Measurements from ENCODE around the gene STYXL1.
"Not testable (repeated sequence)": the region's sequence is repeated elsewhere in the genome, so short reads cannot be mapped to it uniquely, and the experiment has no call there.

The STYXL1 gene

DNA sequence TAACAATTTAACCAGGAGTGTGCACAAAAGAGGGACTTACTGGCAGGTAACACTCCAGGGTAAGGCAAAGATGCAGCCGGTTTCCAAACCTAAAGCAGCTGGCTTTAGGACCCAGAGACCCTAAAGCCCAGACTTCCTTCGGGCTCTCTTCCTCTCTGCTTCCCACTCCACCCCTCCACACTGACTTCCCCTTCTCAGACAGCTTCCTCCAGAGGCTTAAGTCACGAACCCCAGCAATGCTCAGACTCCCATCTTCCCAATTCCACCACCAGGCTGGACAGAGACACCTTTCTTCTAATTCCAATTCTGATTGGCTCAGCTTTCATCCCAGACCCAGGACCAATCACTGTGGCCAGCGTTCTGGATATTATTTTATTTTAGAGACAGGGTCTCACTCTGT lies 24.8 kb downstream of the STYXL1 start:
- no peak for DNase-seq

DNA sequence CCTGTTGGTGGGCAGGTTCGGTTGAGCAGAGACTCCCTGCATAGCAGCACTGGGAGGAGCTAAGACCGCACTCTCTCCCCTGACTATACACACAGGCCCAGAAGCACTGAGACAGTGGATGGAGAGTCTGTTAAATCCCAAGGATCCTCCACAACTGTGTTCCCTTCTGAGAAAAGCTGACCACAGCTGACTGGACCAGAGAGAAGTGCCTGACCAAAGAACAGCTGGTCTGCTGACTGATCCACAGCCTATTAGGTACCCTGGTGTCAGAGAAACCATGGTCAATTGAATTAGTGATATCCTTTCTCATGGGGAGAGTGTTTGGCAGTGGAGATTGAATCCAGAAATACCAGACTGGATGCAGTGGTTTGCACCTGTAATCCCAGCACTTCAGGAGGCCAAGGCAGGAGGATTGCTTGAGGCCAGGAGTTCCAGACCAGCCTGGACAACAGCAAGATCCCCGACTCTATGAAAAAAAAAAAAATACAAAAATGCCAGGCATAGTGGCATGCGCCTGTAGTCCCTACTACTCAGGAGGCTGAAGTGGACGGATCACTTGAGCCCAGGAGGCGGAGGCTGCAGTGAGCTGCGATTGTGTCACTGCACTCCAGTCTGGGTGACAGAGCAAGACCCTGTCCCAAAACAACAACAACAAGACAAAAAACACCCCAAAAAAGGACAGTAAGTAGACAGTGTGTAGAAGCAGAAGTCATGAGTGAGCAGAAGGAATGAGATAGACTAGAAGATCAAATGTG lies 25.6 kb downstream of the STYXL1 start:
- DNase-seq, result no peak

DNA sequence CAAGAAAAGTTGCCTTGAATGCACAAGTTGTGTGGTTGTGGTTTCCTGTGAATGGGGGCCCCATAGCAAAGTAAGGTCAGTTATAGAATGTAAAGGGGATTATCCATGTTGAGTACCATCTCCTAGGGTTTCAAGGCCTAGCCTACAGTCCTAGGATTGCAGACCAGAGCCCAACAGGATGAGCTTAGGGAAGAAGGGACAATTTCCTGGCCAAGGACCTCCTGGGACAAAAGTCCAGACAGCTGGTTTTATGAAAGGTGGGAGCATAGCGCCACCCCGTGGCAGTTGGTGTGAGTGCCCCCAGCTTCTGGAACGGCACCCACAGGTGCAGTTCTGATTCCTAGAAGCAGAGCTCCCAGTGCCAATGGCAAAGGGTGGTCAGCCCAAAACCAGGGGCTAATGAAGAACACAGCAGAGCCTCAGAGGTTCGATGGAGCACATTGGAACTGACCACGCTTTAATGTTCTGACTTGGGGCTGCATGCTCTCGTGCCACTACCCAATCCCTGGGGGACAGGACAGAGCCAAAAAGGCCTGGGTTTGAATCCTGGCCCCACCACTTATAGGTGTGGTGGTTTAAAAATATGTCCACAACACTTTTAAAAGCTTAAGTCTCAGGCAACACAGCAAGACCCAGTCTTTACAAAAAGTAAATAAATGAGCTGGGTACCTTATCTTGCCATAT lies 27.6 kb downstream of the STYXL1 start:
- peak; percentile 91 for DNase-seq

DNA sequence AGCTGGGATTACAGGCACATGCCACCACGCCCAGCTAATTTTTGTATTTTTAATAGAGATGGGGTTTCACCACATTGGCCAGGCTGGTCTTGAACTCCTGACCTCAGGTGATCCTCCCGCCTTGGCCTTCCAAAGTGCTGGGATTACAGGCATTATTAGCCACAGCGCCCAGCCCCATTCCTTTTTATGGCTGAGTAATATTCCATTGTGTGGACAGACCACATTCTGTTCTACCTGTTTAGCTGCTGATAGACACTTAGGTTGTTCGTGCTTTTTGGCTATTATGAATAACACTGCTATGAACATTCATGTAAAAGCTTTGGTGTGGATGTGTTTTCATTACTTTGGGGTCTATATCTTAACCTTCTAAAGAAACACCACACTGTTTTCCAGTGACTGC lies 29.3 kb downstream of the STYXL1 start:
- not testable (repeated sequence) for DNase-seq

DNA sequence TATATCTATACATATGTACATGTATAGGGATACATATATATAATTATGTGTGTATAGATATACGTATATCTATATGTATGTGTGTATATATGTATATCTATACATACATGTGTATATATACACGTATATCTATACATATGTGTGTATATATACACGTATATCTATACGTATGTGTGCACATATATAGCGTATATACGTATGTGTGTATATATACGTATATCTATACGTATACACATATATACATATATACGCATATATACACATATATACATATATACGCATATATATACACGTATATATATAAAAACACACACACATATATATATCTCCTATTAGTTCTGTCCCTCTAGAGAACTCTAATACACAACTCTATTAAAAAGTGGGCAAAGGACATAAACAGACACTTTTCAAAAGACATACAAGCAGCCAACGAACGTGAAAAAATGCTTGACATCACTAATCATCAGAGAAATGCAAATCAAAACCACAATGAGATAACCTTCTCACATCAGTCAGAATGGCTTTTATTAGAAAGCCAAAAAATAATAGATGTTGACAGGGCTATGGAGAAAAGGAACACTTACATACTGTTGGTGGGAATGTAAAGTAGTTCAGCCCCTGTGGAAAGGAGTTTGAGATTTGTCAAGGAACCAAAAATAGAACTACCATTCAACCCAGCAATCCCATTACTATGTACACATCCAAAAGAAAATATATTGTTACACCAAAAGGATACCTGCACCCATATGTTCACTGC lies 31.4 kb downstream of the STYXL1 start:
- DNase-seq, result no peak

DNA sequence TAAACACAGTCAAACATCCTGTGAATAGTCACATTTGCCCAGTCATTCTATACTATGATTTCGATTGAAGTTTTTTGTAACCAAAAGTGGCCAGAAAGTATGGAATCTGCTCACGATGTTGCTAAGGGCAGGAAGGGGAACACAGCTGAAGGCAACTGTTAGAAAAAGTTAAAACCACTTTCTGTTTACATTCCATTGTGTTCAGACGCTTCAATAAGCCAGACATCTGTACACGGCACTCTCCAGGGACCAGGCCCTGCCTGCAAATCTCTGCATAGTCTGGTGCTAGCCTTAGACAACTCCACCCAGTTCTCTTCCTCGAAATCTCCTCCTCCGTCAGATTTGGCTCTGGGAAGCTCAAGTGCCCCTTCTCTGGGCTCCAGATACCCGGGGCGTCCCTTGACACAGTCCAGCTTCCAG lies 36.3 kb downstream of the STYXL1 start:
- DNase-seq, result no peak

DNA sequence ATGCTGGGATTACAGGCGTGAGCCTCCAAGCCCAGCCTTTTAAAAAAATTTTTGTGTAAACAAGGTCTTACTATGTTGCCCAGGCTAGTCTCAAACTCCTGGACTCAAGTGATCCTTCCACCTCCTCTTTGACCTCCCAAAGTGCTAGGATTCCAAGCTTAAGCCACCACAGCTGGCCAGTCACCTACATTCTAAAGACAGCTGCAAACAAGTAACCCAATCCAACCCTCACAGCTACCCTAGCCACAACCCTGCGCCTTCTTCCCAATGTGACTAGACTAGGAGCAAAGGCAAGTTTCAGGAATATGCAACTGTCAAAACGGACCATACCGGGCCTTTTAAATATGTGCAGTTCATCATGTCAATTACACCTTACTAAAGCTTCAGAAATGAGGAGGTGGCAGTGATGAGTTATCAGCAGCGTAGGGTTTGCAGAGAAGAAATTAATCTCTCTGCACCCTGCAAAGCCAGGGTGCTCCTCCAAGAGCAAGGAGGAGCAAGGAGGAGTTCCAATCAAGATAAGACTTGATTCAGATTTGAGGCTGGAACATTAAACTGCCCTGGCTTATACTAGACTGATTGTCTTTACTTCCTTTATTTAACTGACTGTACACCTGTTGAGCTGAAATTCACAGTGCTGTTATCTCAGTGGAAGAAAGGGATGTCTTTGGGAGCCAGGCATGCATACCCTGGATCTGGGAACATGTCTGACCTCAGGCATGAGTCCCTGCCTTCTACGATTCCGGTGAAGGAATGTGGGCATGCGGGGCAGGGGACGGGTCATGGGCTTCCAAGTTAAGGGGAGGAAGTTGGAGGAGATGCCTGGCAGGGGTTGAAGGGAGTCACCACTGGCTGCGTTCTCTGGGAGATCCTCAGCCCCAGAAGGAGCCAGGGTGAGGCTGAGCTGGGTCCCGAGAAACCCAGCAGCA lies 37.9 kb downstream of the STYXL1 start:
- no peak for DNase-seq

DNA sequence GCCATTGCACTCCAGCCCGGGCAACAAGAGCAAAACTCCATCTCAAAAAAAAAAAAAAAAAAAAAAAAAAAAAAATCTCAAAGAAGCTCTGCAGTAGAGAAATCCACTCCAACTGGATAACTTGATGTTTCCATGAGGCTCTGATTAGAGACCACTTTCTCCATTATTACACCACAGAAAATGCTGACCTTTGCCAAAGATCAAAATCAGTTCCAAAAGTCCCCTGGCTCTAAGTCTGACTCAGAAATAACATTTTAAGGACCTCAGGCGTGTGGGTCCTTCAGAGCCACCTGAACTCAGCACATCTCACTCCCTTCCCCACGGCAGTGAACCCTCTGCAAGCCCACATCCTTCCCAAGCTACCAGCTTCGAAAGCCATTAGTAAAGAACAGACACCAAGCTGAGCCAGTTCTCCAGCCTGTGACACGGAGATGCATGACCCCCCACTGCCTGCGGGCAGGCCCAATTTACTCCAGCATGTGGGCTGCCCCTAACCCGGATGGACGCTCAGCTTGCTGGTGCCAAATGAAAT lies 39.6 kb downstream of the STYXL1 start:
- DNase-seq, result no peak

DNA sequence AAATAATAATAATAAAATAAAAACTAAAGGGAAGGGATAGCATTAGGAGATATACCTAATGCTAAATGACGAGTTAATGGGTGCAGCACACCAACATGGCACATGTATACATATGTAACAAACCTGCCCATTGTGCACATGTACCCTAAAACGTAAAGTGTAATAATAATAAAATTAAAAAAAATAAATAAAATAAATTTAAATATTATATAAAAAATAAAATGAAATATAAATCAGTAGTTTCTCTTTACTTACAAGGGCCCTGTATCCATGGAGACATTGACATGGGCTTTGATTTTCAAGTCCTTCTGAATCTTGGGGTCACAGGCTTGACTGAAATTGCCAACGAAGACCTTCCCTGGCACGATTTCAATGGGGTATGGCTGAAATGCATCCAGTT lies 42.8 kb downstream of the STYXL1 start:
- DNase-seq, result not testable (repeated sequence)

DNA sequence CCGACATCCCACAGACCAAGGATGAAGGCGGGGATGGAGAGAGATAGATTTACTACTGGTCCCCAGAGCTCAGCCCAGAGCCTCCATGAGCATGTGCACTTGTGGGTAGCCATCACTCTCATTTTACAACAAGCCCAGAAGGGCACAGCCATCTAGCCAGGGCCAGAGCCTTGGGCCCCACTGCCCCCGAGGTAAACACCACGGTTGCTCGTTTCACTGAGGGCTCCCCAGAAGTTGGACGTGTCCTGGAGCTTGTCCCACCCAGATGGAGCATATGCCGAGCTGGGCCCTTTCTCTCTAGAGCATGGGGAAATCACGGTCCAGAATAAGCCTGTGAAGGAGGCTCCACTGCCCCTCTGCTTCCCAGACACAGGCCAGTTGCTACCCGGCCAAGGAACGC lies 44.4 kb downstream of the STYXL1 start:
- DNase-seq, result no peak

DNA sequence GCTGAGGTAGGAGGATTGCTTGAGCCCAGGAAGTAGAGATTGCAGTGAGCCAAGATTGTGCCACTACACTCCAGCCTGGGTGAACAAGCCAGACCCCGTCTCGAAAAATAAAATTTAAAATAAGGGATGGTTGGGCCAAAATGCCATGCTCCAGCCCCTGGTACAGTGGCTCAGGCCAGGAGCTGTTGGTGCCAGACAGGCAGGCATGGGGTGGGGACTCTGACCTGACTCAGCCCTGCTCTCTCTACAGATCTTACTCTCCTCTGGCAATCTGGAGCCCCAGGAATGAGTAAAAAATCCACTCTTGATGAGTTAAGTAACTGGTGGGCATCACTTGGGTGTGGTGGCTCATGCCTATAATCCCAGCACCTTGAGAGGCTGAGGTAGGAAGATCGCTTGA lies 45.0 kb downstream of the STYXL1 start:
- DNase-seq, result no peak

DNA sequence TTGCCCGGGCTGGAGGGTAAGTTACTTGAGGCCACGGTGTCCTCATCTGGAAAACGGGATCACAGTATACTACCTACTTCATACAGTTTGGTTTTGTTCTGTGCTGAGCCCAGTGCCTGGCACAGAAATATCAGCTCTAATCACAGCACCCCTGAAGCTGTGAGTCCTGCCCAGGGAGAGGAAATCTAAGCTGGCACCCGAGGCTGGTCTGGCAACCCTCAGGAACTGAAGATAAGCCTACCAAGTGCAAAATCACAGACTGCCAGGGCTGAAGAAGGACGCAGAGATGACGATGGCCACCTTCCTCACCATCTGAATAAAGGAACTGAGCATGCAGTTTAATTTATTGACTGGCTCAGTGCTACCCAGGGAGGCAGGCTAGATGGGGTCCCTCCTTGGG lies 45.7 kb downstream of the STYXL1 start:
- no peak for DNase-seq

DNA sequence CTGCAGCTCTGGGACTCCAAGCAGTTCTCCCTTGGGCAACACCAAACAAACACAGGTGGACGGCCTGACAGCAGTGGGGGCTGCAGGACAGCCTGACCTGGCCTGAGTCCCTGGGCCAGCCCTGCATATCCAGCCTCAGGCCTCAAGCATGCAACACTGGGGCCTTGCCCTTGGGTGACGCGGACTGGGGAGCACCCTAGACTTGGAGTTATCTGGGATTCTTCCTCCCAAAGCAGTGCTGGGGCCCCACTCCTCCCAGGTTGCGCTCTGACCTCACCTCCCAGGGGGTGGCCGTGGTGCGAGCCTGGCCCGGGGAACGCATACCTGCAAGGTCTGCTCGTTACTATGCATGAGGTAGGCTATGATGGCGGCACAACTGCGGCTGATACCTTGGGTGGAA lies 47.2 kb downstream of the STYXL1 start:
- no peak for DNase-seq

DNA sequence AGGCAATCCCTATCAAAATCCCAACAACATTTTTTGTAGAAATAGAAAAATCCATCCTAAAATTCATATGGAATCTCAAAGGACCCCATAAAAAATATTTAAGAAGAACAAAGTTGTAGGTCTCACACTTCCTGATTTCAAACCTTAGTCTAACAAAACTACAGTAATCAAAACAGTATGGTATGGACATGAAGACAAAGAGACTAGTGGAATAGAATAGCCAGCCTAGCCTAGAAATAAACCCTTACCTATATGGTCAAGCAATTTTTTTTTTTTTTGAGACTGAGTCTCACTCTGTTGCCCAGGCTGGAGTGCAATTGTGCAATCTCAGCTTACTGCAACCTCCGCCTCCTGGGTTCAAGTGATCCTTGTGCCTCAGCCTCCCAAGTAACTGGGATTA lies 49.8 kb downstream of the STYXL1 start:
- no peak for DNase-seq

DNA sequence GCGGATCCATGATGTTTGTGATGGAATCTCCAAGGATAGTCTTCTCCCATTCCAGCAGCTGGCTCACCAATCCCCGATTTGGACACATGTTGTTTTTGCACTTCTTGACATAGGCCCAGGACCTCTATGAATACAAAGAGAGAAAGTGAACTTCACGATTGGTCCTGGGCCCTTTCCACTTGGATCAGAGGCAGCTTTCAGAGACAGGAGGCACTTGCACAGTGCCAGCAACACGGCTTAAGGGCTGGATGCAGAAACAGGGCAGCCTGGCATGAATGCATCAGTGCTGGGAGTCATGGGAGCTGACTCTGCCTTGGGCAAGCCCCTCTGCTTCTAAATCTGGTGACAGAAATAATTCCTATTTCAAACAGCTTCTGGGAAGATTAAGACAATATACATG lies 51.3 kb downstream of the STYXL1 start:
- DNase-seq, result no peak

DNA sequence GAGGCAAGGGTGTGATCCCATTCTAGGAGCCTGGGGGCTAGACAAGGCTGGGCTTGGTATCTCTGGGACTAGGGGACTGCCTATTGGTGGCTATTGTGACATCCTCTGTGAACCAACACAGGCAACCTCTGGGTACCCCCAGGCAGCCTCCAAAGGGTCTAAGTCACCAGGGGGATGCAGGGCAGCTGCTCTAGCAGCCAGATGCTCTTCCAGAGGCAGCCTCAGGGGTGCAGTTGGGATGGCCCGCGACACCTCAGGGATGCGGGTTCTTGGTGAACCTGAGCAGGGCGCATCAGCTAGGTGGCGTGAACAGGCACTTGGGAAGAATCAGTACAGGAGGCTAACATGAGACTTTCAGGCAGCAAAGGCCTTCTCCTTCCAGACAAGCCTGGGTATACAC lies 51.8 kb downstream of the STYXL1 start:
- DNase-seq, result no peak

DNA sequence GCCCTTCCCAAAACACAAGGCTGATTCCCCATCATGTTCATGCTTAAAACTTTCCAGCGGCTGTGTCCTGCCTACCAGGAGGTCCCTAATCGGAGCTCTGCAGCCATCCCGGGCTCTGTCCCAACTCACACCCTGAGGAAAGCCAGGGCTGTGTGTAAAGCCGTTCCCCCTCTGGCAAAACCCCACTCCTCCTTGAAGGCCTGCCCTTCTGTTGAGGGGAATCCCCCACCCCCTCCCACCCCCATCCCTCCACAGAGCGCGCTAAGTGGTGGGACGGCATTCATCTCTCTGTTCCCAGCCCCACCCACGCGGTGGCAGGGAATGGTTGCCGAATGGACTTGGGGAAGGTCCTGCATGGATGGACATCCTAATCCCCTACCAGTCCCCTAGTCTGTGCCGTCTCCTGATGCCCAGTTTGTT lies 52.7 kb downstream of the STYXL1 start:
- no peak for DNase-seq

DNA sequence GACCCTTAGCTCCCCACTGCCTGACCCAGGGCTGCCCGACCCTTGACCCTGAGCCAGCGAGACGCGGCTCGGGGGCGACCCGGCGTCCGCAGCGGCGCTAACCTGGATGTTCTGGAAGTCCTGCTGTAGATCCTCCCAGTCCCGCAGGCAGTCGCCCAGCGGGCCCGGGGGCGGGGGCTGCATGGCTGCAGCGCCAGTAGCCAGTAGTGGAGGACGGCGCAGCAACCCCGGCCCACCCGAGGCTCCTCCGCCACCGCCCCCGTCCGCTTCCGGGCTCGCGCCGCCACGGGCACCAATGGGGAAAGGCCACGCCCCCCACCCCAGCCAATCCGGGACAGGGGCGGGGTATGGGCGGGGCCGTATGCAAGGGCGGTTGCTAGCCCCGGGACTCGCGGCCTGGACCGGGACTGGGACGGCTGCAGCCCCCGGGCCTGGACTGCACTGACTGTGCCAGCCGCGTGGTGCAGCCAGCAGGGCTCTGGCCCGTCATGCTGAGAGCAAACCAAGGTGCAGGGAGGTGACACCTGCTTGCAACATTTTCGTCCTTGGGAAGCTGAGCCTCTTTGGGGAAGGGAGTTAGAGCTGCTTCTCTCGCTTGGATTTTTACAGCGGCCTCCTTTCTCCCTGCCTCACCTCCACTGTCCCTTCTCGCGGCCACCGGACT lies 53.3 kb downstream of the STYXL1 start, which contains the start of gene TMEM120A:
TSS of gene TMEM120A (minus strand) at position 208 of the 664 bp plus-strand sequence. CDS start at position 183, 25 bp downstream.
- peak; percentile 96 for DNase-seq

DNA sequence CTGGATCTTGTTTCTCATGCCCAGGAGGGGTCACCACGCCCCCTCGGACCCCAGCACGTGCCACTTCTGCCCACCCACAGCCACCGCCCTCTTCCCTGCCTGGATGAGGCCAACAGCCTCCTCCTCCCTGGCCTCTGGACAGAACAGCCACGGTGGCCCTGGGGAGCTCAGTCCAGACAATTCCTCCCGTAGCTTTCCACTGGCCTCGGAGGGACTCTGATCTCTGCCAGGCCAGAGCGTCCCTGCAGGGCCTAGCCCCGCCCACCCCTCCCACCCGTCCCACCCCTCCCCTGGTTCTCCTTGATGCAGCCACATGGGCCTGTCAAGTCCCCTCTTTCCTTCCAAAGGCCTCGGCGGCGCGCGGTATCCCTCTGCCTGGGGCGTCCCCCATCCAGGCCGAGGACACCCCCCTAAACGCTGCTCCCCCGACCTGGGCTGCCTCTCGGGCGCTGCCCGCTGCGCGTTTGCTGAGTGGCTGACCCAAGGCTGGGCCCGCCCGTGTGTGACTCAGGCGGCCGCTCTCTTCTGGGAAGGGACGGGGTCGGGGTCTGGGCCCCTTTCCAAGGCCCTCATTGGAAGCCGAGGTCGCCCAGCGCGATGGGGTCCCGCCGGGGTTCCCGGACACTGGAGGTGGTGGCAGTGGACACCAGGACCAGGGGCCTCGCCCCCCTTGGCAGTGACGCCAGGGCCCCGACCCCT lies 54.0 kb downstream of the STYXL1 start:
- DNase-seq, result peak; percentile 68

DNA sequence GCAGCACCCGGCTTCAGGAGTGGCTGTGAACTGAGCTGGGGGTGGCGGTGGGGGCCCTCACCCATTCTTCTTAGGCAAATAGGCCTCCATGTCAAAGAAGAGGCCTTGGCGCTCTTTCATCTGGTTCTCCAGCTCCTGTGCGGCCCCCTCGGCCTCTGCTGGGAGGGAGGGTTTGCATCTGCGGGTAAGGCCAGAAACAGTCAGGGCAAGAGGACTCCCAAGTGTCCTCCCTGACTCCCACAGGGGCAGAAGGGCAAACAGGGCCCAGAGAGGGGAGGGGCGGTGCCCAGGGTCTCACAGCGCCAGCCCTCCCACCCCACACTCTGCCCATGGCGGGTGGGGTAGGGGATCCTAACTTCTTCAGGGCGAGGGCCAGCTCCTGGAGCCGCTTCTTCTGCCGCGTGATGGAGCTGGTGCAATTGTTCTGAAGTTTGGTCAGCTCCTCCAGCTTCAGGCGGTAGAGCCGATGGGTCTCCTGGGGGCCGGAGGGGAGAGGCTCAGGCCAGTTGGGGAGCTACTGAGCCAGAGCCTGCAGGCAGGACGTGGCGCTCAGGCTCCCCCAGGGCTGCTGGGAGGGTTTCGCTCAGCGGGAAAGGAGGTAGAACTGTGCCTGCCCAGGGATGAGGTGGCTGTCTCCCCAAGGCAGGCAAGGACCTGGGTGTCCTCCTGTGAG lies 55.6 kb downstream of the STYXL1 start:
- DNase-seq, result no peak

All from activated CD8-positive, alpha-beta memory T cell treated with anti-CD3 and anti-CD28 coated beads for 24 hours (primary cell).